Endothelial cell of umbilical vein (primary cell): ENCODE data around the gene SELL. TPM values are rescaled to one million over a fixed set of nuclear protein-coding genes. Genes with fewer than 3 reads are reported as not detected.

Source experiments
- BruUV-seq: library from RNA; stranded (reverse); fragments of 400-500 nt; replicated peaks from 2 replicates; lab custom pipeline; 2021; lab: Mats Ljungman, UMichigan
- CTCF ChIA-PET: fragments of 300-600, 350-600 bp; sonication (Branson Sonifier 250); formaldehyde crosslinking; loops from one replicate; lab custom pipeline; 2021; ENCODE audit warnings: antibody characterized with exemption, inconsistent platforms; lab: Charles Lee
- POLR2A ChIA-PET: fragments of 300-600, 350-600 bp; sonication (Branson Sonifier 250); formaldehyde crosslinking; loops from one replicate; lab custom pipeline; 2021; ENCODE audit warnings: antibody characterized with exemption, inconsistent platforms; lab: Charles Lee
- DNase-seq: peaks from one replicate; pipeline ENCODE4 v3.0.0-alpha.2; 2011; ENCODE audit warnings: low read depth, low spot score
- FAIRE-seq: peaks from 2 replicates; lab custom pipeline; 2011; peaks lifted over from hg19 to GRCh38; lab: Jason Lieb, UNC
- H2AFZ ChIP-seq: 2 replicates; pipeline ENCODE4 v1.6.0; 2012; ENCODE audit warnings: low read depth, low read length, control low read depth, inconsistent platforms
- H3K27ac ChIP-seq: 2 replicates; pipeline ENCODE4 v1.5.1; 2011; ENCODE audit warnings: low read depth, mild to moderate bottlenecking, control low read depth, low read length, moderate library complexity; ENCODE audit not compliant: insufficient read depth
- H3K27me3 ChIP-seq, 2 experiments: 2 replicates each; pipeline versions ENCODE4 v1.6.0 to v1.6.1; 2011; ENCODE audit warnings: low read length in 2 of 2, mixed read lengths in 1 of 2; ENCODE audit not compliant: control insufficient read depth in 2 of 2, insufficient read depth in 2 of 2
- H3K36me3 ChIP-seq, 2 experiments: 2 replicates in 1 of 2; 3 replicates in 1 of 2; pipeline ENCODE4 v1.5.1; 2011; ENCODE audit warnings: low read length in 2 of 2, mild to moderate bottlenecking in 1 of 2, moderate library complexity in 1 of 2; ENCODE audit not compliant: control insufficient read depth in 2 of 2, insufficient read depth in 2 of 2; ENCODE audit errors: extremely low read depth in 1 of 2
- H3K4me1 ChIP-seq: 3 replicates; pipeline ENCODE4 v1.5.1; 2011; ENCODE audit warnings: mild to moderate bottlenecking, low read length; ENCODE audit not compliant: control insufficient read depth, insufficient read depth; ENCODE audit errors: extremely low read depth
- H3K4me2 ChIP-seq: 2 replicates; pipeline ENCODE4 v1.6.1; 2011; ENCODE audit warnings: low read length, control low read depth, mixed read lengths; ENCODE audit not compliant: insufficient read depth
- H3K4me3 ChIP-seq, 3 experiments: fragments of 200-600 bp in 1 of 3; sonication (generic), shearing (Covaris generic) in 1 of 3; replicated peaks in 1 of 3; 2 replicates each; pipeline ENCODE4 v1.5.1; 2011 to 2016; ENCODE audit warnings: control low read depth in 3 of 3, low read length in 3 of 3, mild to moderate bottlenecking in 2 of 3, inconsistent platforms in 1 of 3, low read depth in 1 of 3, moderate library complexity in 1 of 3; ENCODE audit not compliant: insufficient read depth in 1 of 3
- H3K79me2 ChIP-seq: 2 replicates; pipeline ENCODE4 v1.6.0; 2012; ENCODE audit warnings: low read length, inconsistent platforms; ENCODE audit not compliant: control insufficient read depth, insufficient read depth
- H3K9ac ChIP-seq: replicated peaks from 2 replicates; pipeline ENCODE3; 2011; ENCODE audit warnings: low read length, control low read depth; ENCODE audit not compliant: insufficient read depth; ENCODE audit errors: extremely low read depth
- H3K9me1 ChIP-seq: replicated peaks from 3 replicates; pipeline ENCODE4 v1.6.0; 2011; ENCODE audit warnings: mild to moderate bottlenecking, low read length; ENCODE audit not compliant: control insufficient read depth, insufficient read depth; ENCODE audit errors: extremely low read depth
- H3K9me3 ChIP-seq: replicated peaks from 2 replicates; pipeline ENCODE4 v1.5.1; 2012; ENCODE audit warnings: low read length, inconsistent platforms; ENCODE audit not compliant: control insufficient read depth, insufficient read depth
- H4K20me1 ChIP-seq: replicated peaks from 2 replicates; pipeline ENCODE3; 2011; ENCODE audit warnings: mild to moderate bottlenecking, low read length; ENCODE audit not compliant: control insufficient read depth, insufficient read depth; ENCODE audit errors: extremely low read depth
- CTCF ChIP-seq, 2 donors: IDR thresholded peaks; 1 replicate in 1 of 2; 2 replicates in 1 of 2; pipeline ENCODE4 v1.5.1; 2011; ENCODE audit warnings: low read length in 2 of 2, mild to moderate bottlenecking in 2 of 2, moderate library complexity in 2 of 2, control low read depth in 1 of 2, inconsistent platforms in 1 of 2, low read depth in 1 of 2; ENCODE audit not compliant: insufficient read depth in 1 of 2; ENCODE audit errors: extremely low read depth in 1 of 2
- EZH2 ChIP-seq: IDR thresholded peaks from 2 replicates; pipeline ENCODE4 v1.6.1; 2012; ENCODE audit warnings: borderline replicate concordance, low read depth, mild to moderate bottlenecking, moderate library complexity, low read length, inconsistent platforms; ENCODE audit not compliant: severe bottlenecking
- FOS ChIP-seq: IDR thresholded peaks from 2 replicates; pipeline ENCODE4 v1.6.1; 2011; ENCODE audit warnings: mild to moderate bottlenecking, low read length, moderate library complexity, borderline replicate concordance; ENCODE audit not compliant: insufficient read depth
- GATA2 ChIP-seq: IDR thresholded peaks from 2 replicates; pipeline ENCODE4 v1.7.0; 2011; ENCODE audit warnings: low read depth, mild to moderate bottlenecking, moderate library complexity, mixed read lengths, low read length; ENCODE audit not compliant: insufficient read length, insufficient read depth
- JUN ChIP-seq: IDR thresholded peaks from 2 replicates; pipeline ENCODE4 v1.6.1; 2011; ENCODE audit warnings: borderline replicate concordance, low read depth; ENCODE audit not compliant: insufficient read length, insufficient read depth
- MYC ChIP-seq: IDR thresholded peaks from one replicate; pipeline ENCODE4 v1.6.1; 2011; ENCODE audit warnings: mild to moderate bottlenecking, low read depth, low read length
- POLR2A ChIP-seq: IDR thresholded peaks from 2 replicates; pipeline ENCODE4 v1.6.1; 2012; ENCODE audit warnings: low read depth, mild to moderate bottlenecking, control low read depth, low read length
- POLR2AphosphoS5 ChIP-seq: IDR thresholded peaks from 2 replicates; pipeline ENCODE4 v1.6.1; 2012; ENCODE audit warnings: low read depth, mild to moderate bottlenecking, control low read depth, low read length, moderate library complexity; ENCODE audit not compliant: insufficient read depth
- dilution Hi-C: fragments of 300-500 bp; cut with MboI; formaldehyde crosslinking; loops from one replicate; pipeline ENCODE4 v1.15.0; 2019; ENCODE audit warnings: low sequenced_read_pairs; ENCODE audit not compliant: extremely low pct_ligation_motif_present
- intact Hi-C: fragments of 100-400 bp; cut with micrococcal nuclease; formaldehyde crosslinking; loops from one replicate; pipeline ENCODE4 v1.10.0; 2022
- polyA plus RNA-seq, 4 experiments: library from polyadenylated mRNA; depleted of rRNA in 3 of 4; stranded (reverse) in 3 of 4; unstranded in 1 of 4; fragments of >200 nt; gene quantifications; 2 replicates each; pipeline versions ENCODE4 v1.2.1 to v1.2.3, GENCODE V29; 2011 to 2012; ENCODE audit warnings: missing spikeins in 1 of 4
- total RNA-seq: library from RNA; stranded (reverse); gene quantifications from 2 replicates; pipeline ENCODE4 v1.2.3, GENCODE V29; 2021
- TF ChIP-seq, protein P1 (sequence below): IDR thresholded peaks from 2 replicates; pipeline ENCODE4 v1.6.1; 2011; ENCODE audit not compliant: insufficient read depth, insufficient read length

SELL gene
- total and polyA plus RNA-seq, 2 donors (not counting 3 experiments of a cell fraction or from before 2014, with no cell fraction given): 0.68 to 1.8 TPM

- no peak overlapping the region for H2AFZ ChIP-seq
- no peak overlapping the region for H3K9ac ChIP-seq
- ChIA-PET CTCF (no interaction called here), POLR2A (no interaction called here)
- intact Hi-C loops: no loop called here
- no peak for DNase-seq
- H4K20me1 ChIP-seq: no peaks in the 10 kb centered on the region
- no peaks in the 10 kb centered on the region for H3K9me3 ChIP-seq
- no peak overlapping the region for H3K4me3 ChIP-seq
- no peak overlapping the region for H3K4me2 ChIP-seq
- no peak overlapping the region for H3K27ac ChIP-seq
- no peak for FAIRE-seq
- no peaks in the 10 kb centered on the region for H3K36me3 ChIP-seq
- no peaks in the 10 kb centered on the region for H3K9me1 ChIP-seq
- no TSS peak for BruUV-seq
- no peaks in the 10 kb centered on the region for H3K79me2 ChIP-seq
- no peak for TF ChIP-seq POLR2A
- TF ChIP-seq CTCF (IDR thresholded peaks at IDR 0.05; ENCODE audit: extremely low read depth in 1 of 2, insufficient read depth in 1 of 2, low read depth in 1 of 2, low read length in 2 of 2): no peak
- no peak for TF ChIP-seq JUN
- no peak for TF ChIP-seq POLR2AphosphoS5
- TF ChIP-seq, protein P1, sequence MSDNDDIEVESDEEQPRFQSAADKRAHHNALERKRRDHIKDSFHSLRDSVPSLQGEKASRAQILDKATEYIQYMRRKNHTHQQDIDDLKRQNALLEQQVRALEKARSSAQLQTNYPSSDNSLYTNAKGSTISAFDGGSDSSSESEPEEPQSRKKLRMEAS: no peak
- peaks cover 0 to 2% of the 10 kb centered on the region in 2 experiments for H3K27me3 ChIP-seq
- dilution Hi-C loops: no loop called here
- no peaks in the 10 kb centered on the region for H3K4me1 ChIP-seq
Measured at GRCh38 chr1:169753549-169753948, 42.1 kb upstream of the SELL start.

GRCh38 chr1:169750041-169750440 is 38.6 kb upstream of the SELL start:
- ChIA-PET POLR2A (no interaction called here), CTCF (no interaction called here)
- no peak for TF ChIP-seq CTCF (IDR thresholded peaks at IDR 0.05; ENCODE audit: extremely low read depth in 1 of 2, insufficient read depth in 1 of 2, low read depth in 1 of 2, low read length in 2 of 2)
- no peak for TF ChIP-seq POLR2AphosphoS5
- no peak for TF ChIP-seq EZH2
- no peak for TF ChIP-seq GATA2
- no peak for TF ChIP-seq MYC
- TF ChIP-seq POLR2A: no peak
- TF ChIP-seq, protein P1: no peak
- no peak for TF ChIP-seq FOS
- no peak for TF ChIP-seq JUN
- no peaks in the 10 kb centered on the region for H4K20me1 ChIP-seq
- no peak overlapping the region for H3K4me2 ChIP-seq
- FAIRE-seq (no peak), DNase-seq (no peak)
- dilution Hi-C loops (no loop called here), intact Hi-C loops (no loop called here)
- no TSS peak for BruUV-seq
- no peak overlapping the region for H3K4me3 ChIP-seq
- H3K36me3 ChIP-seq: no peaks in the 10 kb centered on the region
- no peaks in the 10 kb centered on the region for H3K27me3 ChIP-seq
- H3K9ac ChIP-seq: no peak overlapping the region
- no peaks in the 10 kb centered on the region for H3K9me3 ChIP-seq
- peaks cover 9% of the 10 kb centered on the region for H3K4me1 ChIP-seq
- no peak overlapping the region for H3K27ac ChIP-seq
- H3K9me1 ChIP-seq: no peaks in the 10 kb centered on the region
- no peaks in the 10 kb centered on the region for H3K79me2 ChIP-seq
- no peak overlapping the region for H2AFZ ChIP-seq
